Fibroblast of lung (primary cell): ENCODE results near the gene ANKRD16. TPM values are rescaled to one million over a fixed set of nuclear protein-coding genes. Genes with fewer than 3 reads are reported as not detected.

Experiments
- DNase-seq, 2 donors: peaks; one replicate each; pipeline versions ENCODE4 v3.0.0 to v3.0.0-alpha.2; 2010; ENCODE audit warnings: low read depth in 2 of 2
- H2AFZ ChIP-seq: 2 replicates; pipeline ENCODE4 v1.5.1; 2012; ENCODE audit warnings: low read length, control low read depth, inconsistent platforms
- H3K27ac ChIP-seq: 2 replicates; pipeline ENCODE4 v1.5.1; 2011; ENCODE audit warnings: low read length, control low read depth; ENCODE audit not compliant: insufficient read depth
- H3K27me3 ChIP-seq: 2 replicates; pipeline ENCODE4 v1.5.1; 2011; ENCODE audit warnings: mild to moderate bottlenecking, low read length; ENCODE audit not compliant: control insufficient read depth, insufficient read depth
- H3K36me3 ChIP-seq: 2 replicates; pipeline ENCODE4 v1.5.1; 2011; ENCODE audit warnings: low read length; ENCODE audit not compliant: control insufficient read depth, insufficient read depth
- H3K4me1 ChIP-seq: 2 replicates; pipeline ENCODE4 v1.5.1; 2011; ENCODE audit warnings: low read length; ENCODE audit not compliant: control insufficient read depth, insufficient read depth; ENCODE audit errors: extremely low read depth
- H3K4me2 ChIP-seq: 2 replicates; pipeline ENCODE4 v1.5.1; 2011; ENCODE audit warnings: low read length, control low read depth; ENCODE audit not compliant: insufficient read depth; ENCODE audit errors: extremely low read depth
- H3K4me3 ChIP-seq, 4 experiments: fragments of 200-600 bp in 1 of 4; sonication (generic) in 1 of 4; replicated peaks in 1 of 4; 2 replicates each; pipeline ENCODE4 v1.5.1; 2011 to 2016; ENCODE audit warnings: low read length in 4 of 4, low read depth in 3 of 4, mild to moderate bottlenecking in 3 of 4, control low read depth in 2 of 4, inconsistent platforms in 1 of 4, mixed read lengths in 1 of 4; ENCODE audit not compliant: insufficient read depth in 1 of 4; ENCODE audit errors: control extremely low read depth in 1 of 4
- H3K79me2 ChIP-seq: 2 replicates; pipeline ENCODE4 v1.5.1; 2012; ENCODE audit warnings: mild to moderate bottlenecking, low read length, inconsistent platforms; ENCODE audit not compliant: control insufficient read depth, insufficient read depth
- H3K9ac ChIP-seq: 2 replicates; pipeline ENCODE4 v1.5.1; 2011; ENCODE audit warnings: mild to moderate bottlenecking, low read length, control low read depth; ENCODE audit not compliant: insufficient read depth
- H3K9me3 ChIP-seq: 2 replicates; pipeline ENCODE4 v1.5.1; 2012; ENCODE audit warnings: low read depth, low read length; ENCODE audit not compliant: control insufficient read depth, insufficient read depth
- H4K20me1 ChIP-seq: 2 replicates; pipeline ENCODE4 v1.5.1; 2011; ENCODE audit warnings: low read length; ENCODE audit not compliant: control insufficient read depth, insufficient read depth; ENCODE audit errors: extremely low read depth
- CTCF ChIP-seq, 2 donors: IDR thresholded peaks in 1 of 2; conservative IDR thresholded peaks in 1 of 2; 1 replicate in 1 of 2; 2 replicates in 1 of 2; pipeline ENCODE4 v1.5.1; 2011 to 2012; ENCODE audit warnings: low read length in 2 of 2, control low read depth in 1 of 2, inconsistent platforms in 1 of 2, low read depth in 1 of 2, mild to moderate bottlenecking in 1 of 2
- EZH2 ChIP-seq: IDR thresholded peaks from 2 replicates; pipeline ENCODE4 v1.5.1; 2012; ENCODE audit warnings: low read length, control low read depth, mild to moderate bottlenecking; ENCODE audit errors: missing control alignments
- polyA plus RNA-seq, 2 donors: library from polyadenylated mRNA; depleted of rRNA in 1 of 2; stranded (reverse) in 1 of 2; unstranded in 1 of 2; fragments of >200 nt; gene quantifications; 2 replicates each; pipeline ENCODE4 v1.2.1, GENCODE V29; 2011 to 2012; ENCODE audit warnings: missing spikeins in 1 of 2
- total RNA-seq: library from RNA; depleted of rRNA; stranded (reverse); fragments of >200 nt; gene quantifications from 2 replicates; pipeline ENCODE4 v1.2.1, GENCODE V29; 2014

The ANKRD16 gene
- total and polyA plus RNA-seq, 2 donors (not counting 1 experiment from before 2014, with no cell fraction given): 4.0 to 9.9 TPM

- H2AFZ ChIP-seq: peak within 1 kb of the TSS; percentile 70
- H3K36me3 ChIP-seq: no peaks in the 10 kb centered on the region
- peak; percentile 93 to 96 for DNase-seq
- no peaks in the 10 kb centered on the region for H3K4me1 ChIP-seq
- peak within 1 kb of the TSS; percentile 97 for H3K9ac ChIP-seq
- peak within 1 kb of the TSS; percentile 99 for H3K4me2 ChIP-seq
- H4K20me1 ChIP-seq: peaks cover 5% of the 10 kb centered on the region
- H3K27me3 ChIP-seq: no peaks in the 10 kb centered on the region
- H3K4me3 ChIP-seq: peak within 1 kb of the TSS; percentile 59 to 99 (median 92)
- peak within 1 kb of the TSS; percentile 96 for H3K27ac ChIP-seq
- H3K9me3 ChIP-seq: no peaks in the 10 kb centered on the region
- TF ChIP-seq CTCF (conservative IDR thresholded peaks at IDR 0.05 in 1 of 2, IDR thresholded peaks at IDR 0.05 in 1 of 2; ENCODE audit: low read depth in 1 of 2, low read length in 2 of 2) (no peak), EZH2 (no peak)
- peaks cover 47% of the 10 kb centered on the region for H3K79me2 ChIP-seq
Observed at GRCh38 chr10:5813341-5814109, 76.2 kb downstream of the ANKRD16 start, which contains the start of gene GDI2. GDI2 (minus strand) TSS chr10:5813434; CDS start chr10:5813258, 176 bp downstream.

GRCh38 chr10:5813091-5813340 is 76.7 kb downstream of the ANKRD16 start:
- Histone ChIP-seq H3K9me3 (no peaks in the 10 kb centered on the region), H3K36me3 (no peaks in the 10 kb centered on the region), H3K4me2 (no peak overlapping the region), H3K4me1 (no peaks in the 10 kb centered on the region), H3K27ac (peak overlapping the region; percentile 96), H3K9ac (peak overlapping the region; percentile 97), H3K4me3 (peak overlapping the region; percentile 59 to 99 (median 92)), H4K20me1 (peaks cover 5% of the 10 kb centered on the region), H2AFZ (peak overlapping the region; percentile 70), H3K79me2 (peaks cover 52% of the 10 kb centered on the region), H3K27me3 (no peaks in the 10 kb centered on the region)
- no peak for TF ChIP-seq EZH2
- no peak for TF ChIP-seq CTCF (conservative IDR thresholded peaks at IDR 0.05 in 1 of 2, IDR thresholded peaks at IDR 0.05 in 1 of 2; ENCODE audit: low read depth in 1 of 2, low read length in 2 of 2)
- DNase-seq: no peak

GRCh38 chr10:5812283-5813090 is 77.2 kb downstream of the ANKRD16 start:
- no peaks in the 10 kb centered on the region for H3K36me3 ChIP-seq
- no peaks in the 10 kb centered on the region for H3K9me3 ChIP-seq
- H4K20me1 ChIP-seq: peaks cover 5% of the 10 kb centered on the region
- H3K4me2 ChIP-seq: peak overlapping the region; percentile 92
- peak in 1 of 2 donors; percentile 9 for DNase-seq
- no peaks in the 10 kb centered on the region for H3K27me3 ChIP-seq
- H3K4me1 ChIP-seq: no peaks in the 10 kb centered on the region
- no peak overlapping the region for H2AFZ ChIP-seq
- H3K9ac ChIP-seq: peak overlapping the region; percentile 97
- no peak for TF ChIP-seq EZH2
- no peak for TF ChIP-seq CTCF (conservative IDR thresholded peaks at IDR 0.05 in 1 of 2, IDR thresholded peaks at IDR 0.05 in 1 of 2; ENCODE audit: low read depth in 1 of 2, low read length in 2 of 2)
- peaks cover 57% of the 10 kb centered on the region for H3K79me2 ChIP-seq
- peak overlapping the region; percentile 96 for H3K27ac ChIP-seq
- H3K4me3 ChIP-seq: peak overlapping the region; percentile 59 to 99 (median 92)
